ENCODE measurements around the gene IKBKG. TPM values are rescaled to one million over a fixed set of nuclear protein-coding genes. Genes with fewer than 3 reads are reported as not detected.

IKBKG gene
- total RNA-seq, 1 donor from 2014 or later: 14.8 TPM

- Histone ChIP-seq H3K4me3 (no peak overlapping the region), H3K36me3 (peaks cover 6% of the 10 kb centered on the region), H3K27me3 (ENCODE audit: low read depth) (no peaks in the 10 kb centered on the region), H3K27ac (replicated peaks) (no peak overlapping the region), H3K4me1 (peaks cover 21% of the 10 kb centered on the region), H3K9me3 (replicated peaks) (no peaks in the 10 kb centered on the region)
- DNase-seq: no peak
- intact Hi-C loops (cut with micrococcal nuclease): no loop called here
- TF ChIP-seq, protein P1, sequence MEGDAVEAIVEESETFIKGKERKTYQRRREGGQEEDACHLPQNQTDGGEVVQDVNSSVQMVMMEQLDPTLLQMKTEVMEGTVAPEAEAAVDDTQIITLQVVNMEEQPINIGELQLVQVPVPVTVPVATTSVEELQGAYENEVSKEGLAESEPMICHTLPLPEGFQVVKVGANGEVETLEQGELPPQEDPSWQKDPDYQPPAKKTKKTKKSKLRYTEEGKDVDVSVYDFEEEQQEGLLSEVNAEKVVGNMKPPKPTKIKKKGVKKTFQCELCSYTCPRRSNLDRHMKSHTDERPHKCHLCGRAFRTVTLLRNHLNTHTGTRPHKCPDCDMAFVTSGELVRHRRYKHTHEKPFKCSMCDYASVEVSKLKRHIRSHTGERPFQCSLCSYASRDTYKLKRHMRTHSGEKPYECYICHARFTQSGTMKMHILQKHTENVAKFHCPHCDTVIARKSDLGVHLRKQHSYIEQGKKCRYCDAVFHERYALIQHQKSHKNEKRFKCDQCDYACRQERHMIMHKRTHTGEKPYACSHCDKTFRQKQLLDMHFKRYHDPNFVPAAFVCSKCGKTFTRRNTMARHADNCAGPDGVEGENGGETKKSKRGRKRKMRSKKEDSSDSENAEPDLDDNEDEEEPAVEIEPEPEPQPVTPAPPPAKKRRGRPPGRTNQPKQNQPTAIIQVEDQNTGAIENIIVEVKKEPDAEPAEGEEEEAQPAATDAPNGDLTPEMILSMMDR (IDR thresholded peaks at IDR 0.05; ENCODE audit: borderline replicate concordance): no peak
Observed at GRCh38 chrX:154512879-154513553, 34.4 kb upstream of the IKBKG start.

GRCh38 chrX:154513716-154514115 lies 33.7 kb upstream of the IKBKG start:
- peaks cover 6% of the 10 kb centered on the region for H3K36me3 ChIP-seq
- TF ChIP-seq, protein P1 (IDR thresholded peaks at IDR 0.05; ENCODE audit: borderline replicate concordance): no peak
- no peaks in the 10 kb centered on the region for H3K9me3 ChIP-seq (replicated peaks)
- H3K4me1 ChIP-seq: peaks cover 22% of the 10 kb centered on the region
- intact Hi-C loops (cut with micrococcal nuclease): no loop called here
- H3K27ac ChIP-seq (replicated peaks): no peak overlapping the region
- no peaks in the 10 kb centered on the region for H3K27me3 ChIP-seq (ENCODE audit: low read depth)
- no peak for DNase-seq
- H3K4me3 ChIP-seq: no peak overlapping the region

DNA sequence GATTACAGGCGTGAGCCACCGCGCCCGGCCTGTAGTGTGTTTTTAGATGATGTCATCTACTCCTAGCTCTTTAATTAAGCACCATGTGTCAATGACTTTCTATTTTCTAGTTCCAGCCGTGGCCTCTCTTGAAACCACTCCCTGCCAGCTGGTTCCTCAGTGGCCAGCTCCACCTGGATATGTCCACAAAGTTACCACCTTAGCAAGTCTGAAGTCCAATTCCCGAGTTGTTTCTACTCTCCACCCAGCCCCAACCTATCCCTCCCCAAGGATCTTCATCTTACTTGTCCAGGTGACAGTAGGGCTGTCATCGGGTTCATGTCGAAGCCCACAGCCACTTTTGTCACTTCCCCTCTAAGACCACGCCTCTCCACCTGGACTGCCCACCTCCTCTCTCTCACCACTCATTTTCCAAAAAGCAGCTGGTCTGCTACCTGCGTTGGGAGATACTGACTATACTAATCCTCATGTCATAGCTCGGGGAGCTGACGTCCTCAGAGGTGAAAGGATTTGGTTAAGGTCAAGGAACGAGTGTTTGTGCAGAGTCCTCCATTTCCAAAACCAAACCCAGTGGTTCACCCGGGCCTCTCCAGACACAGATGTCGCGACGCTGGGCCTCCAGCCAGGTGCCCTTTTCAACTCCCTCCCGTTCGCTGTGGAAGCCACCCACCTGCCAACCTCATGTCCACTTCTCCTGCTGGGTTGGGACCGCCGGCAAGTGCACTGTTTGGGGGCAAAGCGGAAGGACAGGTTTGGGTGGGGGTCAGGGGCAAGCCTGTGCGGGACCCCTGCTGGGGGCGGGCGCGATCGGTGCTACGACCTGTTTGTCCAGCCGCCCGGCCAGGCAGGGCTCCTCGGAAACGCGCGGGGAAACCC lies 32.1 kb upstream of the IKBKG start:
- Histone ChIP-seq H3K9me3 (replicated peaks) (no peaks in the 10 kb centered on the region), H3K4me1 (peaks cover 22% of the 10 kb centered on the region), H3K36me3 (no peaks in the 10 kb centered on the region), H3K4me3 (peak overlapping the region; percentile 78), H3K27me3 (ENCODE audit: low read depth) (no peaks in the 10 kb centered on the region), H3K27ac (replicated peaks) (peak overlapping the region; percentile 94)
- TF ChIP-seq, protein P1 (IDR thresholded peaks at IDR 0.05; ENCODE audit: borderline replicate concordance): no peak
- intact Hi-C loops (cut with micrococcal nuclease): no loop called here
- no peak for DNase-seq

DNA sequence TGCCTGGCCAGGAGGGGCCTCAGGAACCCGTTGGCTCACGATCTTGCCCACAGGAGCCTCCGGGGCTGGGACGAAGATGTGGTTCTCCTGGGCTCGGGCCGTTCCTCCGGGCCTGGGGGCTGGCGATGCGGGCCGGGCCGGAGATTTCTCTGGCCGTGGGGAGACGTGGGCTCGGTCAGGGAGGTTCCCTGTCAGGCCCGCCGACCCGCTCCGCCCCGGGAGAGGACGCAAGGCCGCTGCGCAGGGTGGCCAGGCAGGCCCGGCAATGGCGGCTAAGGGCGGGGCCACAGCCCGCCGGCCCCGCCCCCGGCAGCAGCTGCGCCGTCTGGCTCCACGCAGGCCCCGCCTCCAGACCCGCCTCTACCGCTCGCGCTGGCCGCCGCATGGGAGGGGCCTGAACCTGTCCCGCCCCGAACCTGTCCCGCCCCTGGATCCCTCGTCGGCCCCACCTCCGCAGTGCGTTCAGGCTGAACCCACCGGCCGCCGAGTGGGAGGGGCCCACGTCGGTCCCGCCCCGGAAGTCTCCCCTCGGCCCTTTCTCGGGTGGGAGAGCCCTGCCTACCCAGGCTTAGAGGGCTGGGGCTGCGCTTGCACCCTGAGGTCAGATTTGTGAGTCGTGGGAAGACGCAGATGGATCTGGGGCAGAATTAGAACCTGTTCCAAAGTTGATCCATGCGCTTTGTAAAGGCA lies 31.3 kb upstream of the IKBKG start, which contains the start of gene FAM3A:
Gene FAM3A, minus strand, starts transcription at position 267 of the 690 bp plus-strand sequence. CDS start 460 bp downstream, outside the sequence.
- H3K27me3 ChIP-seq (ENCODE audit: low read depth): no peaks in the 10 kb centered on the region
- H3K4me3 ChIP-seq: peak within 1 kb of the TSS; percentile 78
- DNase-seq: peak; percentile 94
- intact Hi-C loops (cut with micrococcal nuclease): no loop called here
- no peaks in the 10 kb centered on the region for H3K36me3 ChIP-seq
- TF ChIP-seq, protein P1 (IDR thresholded peaks at IDR 0.05; ENCODE audit: borderline replicate concordance): no peak
- H3K4me1 ChIP-seq: peaks cover 22% of the 10 kb centered on the region
- peak within 1 kb of the TSS; percentile 94 for H3K27ac ChIP-seq (replicated peaks)
- no peaks in the 10 kb centered on the region for H3K9me3 ChIP-seq (replicated peaks)

DNA sequence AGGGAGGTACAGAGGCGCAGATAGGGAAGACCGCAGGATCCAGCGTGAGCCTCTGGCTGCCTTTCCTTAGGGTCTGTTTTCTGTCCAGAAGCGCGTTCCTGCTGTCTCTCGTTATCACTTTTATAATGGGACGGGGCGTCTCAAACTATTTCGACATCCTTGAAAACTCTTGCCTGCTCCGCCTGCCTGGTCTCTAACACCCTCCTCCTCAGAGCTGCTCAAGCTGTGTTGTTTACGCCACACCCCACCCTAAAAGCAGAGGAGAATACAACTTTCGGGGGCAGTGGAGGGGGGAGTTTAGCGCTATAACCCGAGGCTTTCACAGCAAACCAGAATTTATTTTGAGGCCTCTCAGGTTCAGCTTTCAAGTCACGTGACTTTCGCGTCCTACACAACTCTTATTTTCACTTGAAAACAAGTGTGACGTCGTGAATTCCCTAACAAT lies 30.7 kb upstream of the IKBKG start:
- no peaks in the 10 kb centered on the region for H3K27me3 ChIP-seq (ENCODE audit: low read depth)
- TF ChIP-seq, protein P1 (IDR thresholded peaks at IDR 0.05; ENCODE audit: borderline replicate concordance): no peak
- H3K27ac ChIP-seq (replicated peaks): peak overlapping the region; percentile 94
- DNase-seq: no peak
- H3K4me3 ChIP-seq: peak overlapping the region; percentile 78
- no peaks in the 10 kb centered on the region for H3K36me3 ChIP-seq
- H3K4me1 ChIP-seq: peaks cover 22% of the 10 kb centered on the region
- no peaks in the 10 kb centered on the region for H3K9me3 ChIP-seq (replicated peaks)
- intact Hi-C loops (cut with micrococcal nuclease): no loop called here

Measured in left ventricle myocardium inferior (tissue), 1 donor.